Trophoblast cell (in vitro differentiated cells and primary cell): ENCODE measurements around the gene ERCC2.

Source experiments
- DNase-seq, 2 donors: peaks; one replicate each; pipeline ENCODE4 v3.0.0-alpha.2; 2016
- H2AFZ ChIP-seq: 2 replicates; pipeline ENCODE4 v1.6.1; 2013; ENCODE audit warnings: low read length, moderate library complexity, mild to moderate bottlenecking; ENCODE audit not compliant: insufficient read depth, poor library complexity
- H2AK5ac ChIP-seq: 2 replicates; pipeline ENCODE4 v1.6.1; 2013; ENCODE audit warnings: mild to moderate bottlenecking, low read length
- H2BK120ac ChIP-seq: 2 replicates; pipeline ENCODE4 v1.6.1; 2013; ENCODE audit warnings: low read length, mild to moderate bottlenecking, moderate library complexity; ENCODE audit not compliant: insufficient read depth, poor library complexity
- H2BK12ac ChIP-seq: 2 replicates; pipeline ENCODE4 v1.6.1; 2013; ENCODE audit warnings: mild to moderate bottlenecking, low read length, moderate library complexity
- H2BK5ac ChIP-seq: 2 replicates; pipeline ENCODE4 v1.6.1; 2013; ENCODE audit warnings: low read length, low read depth, moderate library complexity, mild to moderate bottlenecking; ENCODE audit not compliant: poor library complexity
- H3K14ac ChIP-seq: 2 replicates; pipeline ENCODE4 v1.6.1; 2013; ENCODE audit warnings: mild to moderate bottlenecking, low read length
- H3K18ac ChIP-seq: 2 replicates; pipeline ENCODE4 v1.6.1; 2013; ENCODE audit warnings: mild to moderate bottlenecking, low read length
- H3K23ac ChIP-seq: 2 replicates; pipeline ENCODE4 v1.6.1; 2013; ENCODE audit warnings: low read length
- H3K27ac ChIP-seq: 2 replicates; pipeline ENCODE4 v1.5.1; 2013; ENCODE audit warnings: low read depth, mild to moderate bottlenecking, inconsistent platforms, low read length, moderate library complexity
- H3K27me3 ChIP-seq: 2 replicates; pipeline ENCODE4 v1.6.1; 2013; ENCODE audit warnings: inconsistent platforms, mild to moderate bottlenecking, low read length, moderate library complexity; ENCODE audit not compliant: insufficient read depth
- H3K36me3 ChIP-seq, 2 experiments: 1 replicate in 1 of 2; 2 replicates in 1 of 2; pipeline ENCODE4 v1.6.1; 2013; ENCODE audit warnings: low read length in 2 of 2, mild to moderate bottlenecking in 2 of 2, moderate library complexity in 1 of 2; ENCODE audit not compliant: insufficient read depth in 2 of 2, control insufficient read depth in 1 of 2
- H3K4ac ChIP-seq: 2 replicates; pipeline ENCODE4 v1.6.1; 2013; ENCODE audit warnings: low read depth, mild to moderate bottlenecking, low read length, moderate library complexity
- H3K4me1 ChIP-seq, 2 experiments: 1 replicate in 1 of 2; 2 replicates in 1 of 2; pipeline ENCODE4 v1.6.1; 2013; ENCODE audit warnings: low read length in 2 of 2, mild to moderate bottlenecking in 2 of 2, moderate library complexity in 1 of 2; ENCODE audit not compliant: insufficient read depth in 2 of 2, control insufficient read depth in 1 of 2
- H3K4me2 ChIP-seq: 2 replicates; pipeline ENCODE4 v1.6.1; 2013; ENCODE audit warnings: inconsistent platforms, mild to moderate bottlenecking, low read length, moderate library complexity
- H3K4me3 ChIP-seq: 2 replicates; pipeline ENCODE4 v1.5.1; 2013; ENCODE audit warnings: mild to moderate bottlenecking, low read depth, low read length, inconsistent platforms
- H3K79me1 ChIP-seq: one replicate; pipeline ENCODE4 v1.6.1; 2013; ENCODE audit warnings: low read length
- H3K79me2 ChIP-seq: 2 replicates; pipeline ENCODE4 v1.6.1; 2013; ENCODE audit warnings: low read length, mild to moderate bottlenecking; ENCODE audit not compliant: control insufficient read depth, insufficient read depth, poor library complexity
- H3K9ac ChIP-seq: 2 replicates; pipeline ENCODE4 v1.6.1; 2013; ENCODE audit warnings: mild to moderate bottlenecking, low read length
- H3K9me3 ChIP-seq: 2 replicates; pipeline ENCODE4 v1.6.1; 2013; ENCODE audit warnings: low read depth, mild to moderate bottlenecking, control low read depth, inconsistent platforms, low read length; ENCODE audit not compliant: insufficient read depth
- H4K12ac ChIP-seq: 2 replicates; pipeline ENCODE4 v1.6.1; 2013; ENCODE audit warnings: low read depth, mild to moderate bottlenecking, low read length, moderate library complexity
- H4K8ac ChIP-seq: 2 replicates; pipeline ENCODE4 v1.6.1; 2013; ENCODE audit warnings: low read depth, mild to moderate bottlenecking, low read length, moderate library complexity
- H4K91ac ChIP-seq: one replicate; pipeline ENCODE4 v1.6.1; 2013; ENCODE audit warnings: low read depth, mild to moderate bottlenecking, low read length, moderate library complexity
- WGBS: extraction: QIAGEN DNeasy Blood & Tissue Kit; methylation state at CpG from one replicate; pipeline ENCODE4 v1.1.7; 2013; ENCODE audit warnings: missing lambda C conversion rate; ENCODE audit not compliant: insufficient read length, insufficient coverage; ENCODE audit errors: extremely low coverage; 5-methylcytosine and 5-hydroxymethylcytosine counted together

Gene ERCC2

GRCh38 chr19:45352062-45352461 is 18.3 kb downstream of the ERCC2 start:
- Histone ChIP-seq H3K9me3 (peaks cover 4% of the 10 kb centered on the region), H2BK12ac (no peak overlapping the region), H4K8ac (no peak overlapping the region), H2AFZ (no peak overlapping the region), H4K12ac (no peak overlapping the region), H3K36me3 (peaks cover 68 to 77% of the 10 kb centered on the region in 2 experiments), H3K4me1 (no peaks in the 10 kb centered on the region), H3K4ac (no peak overlapping the region), H2BK120ac (no peak overlapping the region), H3K14ac (no peak overlapping the region), H4K91ac (no peak overlapping the region), H3K27me3 (no peaks in the 10 kb centered on the region), H3K23ac (no peak overlapping the region), H2BK5ac (no peak overlapping the region), H2AK5ac (no peak overlapping the region), H3K18ac (no peak overlapping the region), H3K4me3 (peak overlapping the region; percentile 7), H3K9ac (no peak overlapping the region), H3K79me1 (no peaks in the 10 kb centered on the region), H3K4me2 (no peak overlapping the region), H3K27ac (no peak overlapping the region), H3K79me2 (no peaks in the 10 kb centered on the region)
- whole genome bisulfite sequencing = no CpG with 5 or more reads among the region's 15 CpGs
- no peak for DNase-seq

DNA sequence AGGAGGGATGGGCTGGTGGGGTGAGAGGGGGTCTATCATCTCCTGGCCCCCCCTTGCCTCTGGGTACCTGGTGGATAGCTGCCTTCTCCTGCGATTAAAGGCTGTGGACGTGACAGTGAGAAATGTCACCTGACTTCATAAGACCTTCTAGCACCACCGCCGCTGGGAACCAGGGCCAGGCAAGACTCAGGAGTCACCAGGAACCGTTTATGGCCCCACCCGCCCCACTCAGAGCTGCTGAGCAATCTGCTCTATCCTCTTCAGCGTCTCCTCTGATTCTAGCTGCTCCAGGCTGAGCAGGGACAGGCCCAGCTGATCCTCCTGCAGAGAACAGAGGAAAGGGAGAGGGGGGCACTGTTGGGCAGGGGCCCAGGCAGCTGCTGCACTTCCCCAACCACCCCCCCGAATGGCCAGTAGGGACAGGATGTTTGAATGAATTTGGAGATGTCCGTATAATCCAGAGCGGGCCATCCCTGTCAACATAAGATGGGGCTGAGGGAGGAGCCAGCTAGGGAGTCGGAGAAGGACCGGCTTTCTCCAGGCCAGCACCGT is 18.9 kb downstream of the ERCC2 start:
- H4K12ac ChIP-seq = no peak overlapping the region
- no CpG with 5 or more reads among the region's 13 CpGs for WGBS
- H3K14ac ChIP-seq = no peak overlapping the region
- no peak overlapping the region for H3K18ac ChIP-seq
- H2BK5ac ChIP-seq = no peak overlapping the region
- H3K23ac ChIP-seq = no peak overlapping the region
- H3K79me2 ChIP-seq = no peaks in the 10 kb centered on the region
- H3K4me1 ChIP-seq = no peaks in the 10 kb centered on the region
- no peak overlapping the region for H2BK120ac ChIP-seq
- no peak overlapping the region for H3K4ac ChIP-seq
- no peak overlapping the region for H3K4me2 ChIP-seq
- no peak for DNase-seq
- H3K4me3 ChIP-seq = no peak overlapping the region
- H2AK5ac ChIP-seq = no peak overlapping the region
- H3K9ac ChIP-seq = no peak overlapping the region
- H2AFZ ChIP-seq = no peak overlapping the region
- peaks cover 62 to 71% of the 10 kb centered on the region in 2 experiments for H3K36me3 ChIP-seq
- no peaks in the 10 kb centered on the region for H3K79me1 ChIP-seq
- peaks cover 4% of the 10 kb centered on the region for H3K9me3 ChIP-seq
- no peak overlapping the region for H4K8ac ChIP-seq
- H3K27ac ChIP-seq = no peak overlapping the region
- H4K91ac ChIP-seq = no peak overlapping the region
- H2BK12ac ChIP-seq = no peak overlapping the region
- no peaks in the 10 kb centered on the region for H3K27me3 ChIP-seq

DNA sequence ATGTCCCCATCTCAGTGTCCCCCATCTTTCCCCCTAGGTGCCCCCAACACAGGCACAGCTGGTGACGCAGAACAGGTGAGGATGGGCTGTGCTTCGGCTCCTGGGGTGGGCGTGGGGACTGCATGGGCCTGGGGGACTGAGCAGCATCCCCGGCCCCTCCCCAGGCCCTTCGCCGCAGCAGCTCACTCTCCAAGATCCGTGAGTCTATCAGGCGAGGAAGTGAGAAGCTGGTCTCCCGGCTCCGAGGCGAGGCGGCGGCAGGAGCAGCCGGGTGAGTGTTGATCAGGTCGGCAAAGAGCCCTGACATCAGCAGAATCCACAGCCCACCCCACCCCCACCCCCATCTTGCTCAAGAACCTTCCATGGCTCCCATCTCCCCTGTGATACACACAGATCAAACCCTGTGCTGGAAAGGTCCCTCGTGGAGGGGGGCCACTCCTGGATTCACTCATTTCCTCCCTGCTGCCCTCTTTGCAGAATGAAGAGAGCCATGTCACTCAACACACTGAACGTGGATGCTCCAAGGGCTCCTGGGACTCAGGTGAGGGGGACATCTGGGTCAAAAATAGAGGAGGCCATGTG is 19.8 kb downstream of the ERCC2 start:
- H3K27me3 ChIP-seq = no peaks in the 10 kb centered on the region
- WGBS = no CpG with 5 or more reads among the region's 17 CpGs

GRCh38 chr19:45349430-45349941 is 20.9 kb downstream of the ERCC2 start:
- Histone ChIP-seq H3K27me3 (no peaks in the 10 kb centered on the region), H3K9ac (no peak overlapping the region), H2BK12ac (no peak overlapping the region), H2AFZ (no peak overlapping the region), H3K27ac (no peak overlapping the region), H3K79me1 (no peaks in the 10 kb centered on the region), H3K36me3 (peaks cover 46 to 55% of the 10 kb centered on the region in 2 experiments), H3K23ac (no peak overlapping the region), H3K14ac (no peak overlapping the region), H2BK5ac (no peak overlapping the region), H4K91ac (no peak overlapping the region), H4K12ac (no peak overlapping the region), H3K9me3 (peaks cover 4% of the 10 kb centered on the region), H2AK5ac (no peak overlapping the region), H3K79me2 (no peaks in the 10 kb centered on the region), H3K4me2 (no peak overlapping the region), H3K18ac (no peak overlapping the region), H4K8ac (no peak overlapping the region), H3K4me3 (no peak overlapping the region), H2BK120ac (no peak overlapping the region), H3K4me1 (no peaks in the 10 kb centered on the region), H3K4ac (no peak overlapping the region)
- no CpG with 5 or more reads among the region's 17 CpGs for WGBS
- no peak for DNase-seq

More for the DNA sequence above, 19.8 kb downstream of the ERCC2 start:
- H3K14ac ChIP-seq = no peak overlapping the region
- H3K79me2 ChIP-seq = no peaks in the 10 kb centered on the region
- H3K4ac ChIP-seq = no peak overlapping the region
- H4K8ac ChIP-seq = no peak overlapping the region
- H4K12ac ChIP-seq = no peak overlapping the region
- H2AFZ ChIP-seq = no peak overlapping the region
- no peak overlapping the region for H2BK120ac ChIP-seq
- H3K9me3 ChIP-seq = peaks cover 6% of the 10 kb centered on the region
- H3K4me3 ChIP-seq = no peak overlapping the region
- H4K91ac ChIP-seq = no peak overlapping the region
- H3K23ac ChIP-seq = no peak overlapping the region
- DNase-seq = no peak
- no peak overlapping the region for H3K4me2 ChIP-seq
- no peaks in the 10 kb centered on the region for H3K4me1 ChIP-seq
- peaks cover 55 to 64% of the 10 kb centered on the region in 2 experiments for H3K36me3 ChIP-seq
- no peak overlapping the region for H3K9ac ChIP-seq
- H2AK5ac ChIP-seq = no peak overlapping the region
- no peak overlapping the region for H2BK5ac ChIP-seq
- H3K79me1 ChIP-seq = no peaks in the 10 kb centered on the region
- no peak overlapping the region for H3K18ac ChIP-seq
- H3K27ac ChIP-seq = no peak overlapping the region
- H2BK12ac ChIP-seq = no peak overlapping the region
